Body of pancreas (tissue), 4 donors: ENCODE data around the gene NLGN3.

ENCODE experiments used
- CTCF ChIP-seq, 7 experiments: fragments of 450-650 bp in 4 of 7; fragments of 200-600 bp in 3 of 7; sonication (generic) in 3 of 7; IDR thresholded peaks; one replicate each; pipeline ENCODE4 v1.5.1; 2016 to 2019; ENCODE audit warnings: antibody characterized with exemption in 7 of 7
- POLR2A ChIP-seq, 3 donors: fragments of 450-650 bp; IDR thresholded peaks; one replicate each; pipeline ENCODE4 v1.6.1; 2016; ENCODE audit warnings: antibody characterized with exemption in 3 of 3, mild to moderate bottlenecking in 2 of 3

- TF ChIP-seq POLR2A (IDR thresholded peaks at IDR 0.05) (no peak), CTCF (IDR thresholded peaks at IDR 0.05) (no peak)
Measured at GRCh38 chrX:71159335-71159734, 14.7 kb downstream of the NLGN3 start.
